Tibial nerve (tissue), 3 donors: ENCODE measurements around the gene PRTFDC1.

ENCODE experiments used
- CTCF ChIP-seq, 5 experiments: fragments of 200-600 bp in 3 of 5; fragments of 450-650 bp in 2 of 5; sonication (generic) in 3 of 5; IDR thresholded peaks; one replicate each; pipeline ENCODE4 v1.5.1; 2016 to 2019; ENCODE audit warnings: antibody characterized with exemption in 5 of 5, mild to moderate bottlenecking in 3 of 5, moderate library complexity in 2 of 5
- POLR2A ChIP-seq, 2 donors: fragments of 450-650 bp; IDR thresholded peaks; one replicate each; pipeline ENCODE4 v1.6.1; 2017; ENCODE audit warnings: antibody characterized with exemption in 2 of 2, mild to moderate bottlenecking in 2 of 2, moderate library complexity in 2 of 2

- TF ChIP-seq CTCF (IDR thresholded peaks at IDR 0.05), result no peak
- no peak for TF ChIP-seq POLR2A (IDR thresholded peaks at IDR 0.05)
Observed at GRCh38 chr10:24917979-24918378, 34.4 kb downstream of the PRTFDC1 start.
